Thymus (tissue), 11 donors: ENCODE measurements around the gene CHRM4. TPM values are rescaled to one million over a fixed set of nuclear protein-coding genes. Genes with fewer than 3 reads are reported as not detected.
"Not testable (repeated sequence)": the region's sequence is repeated elsewhere in the genome, so short reads cannot be mapped to it uniquely, and the experiment has no call there.

ENCODE experiments used
- DNase-seq, 9 donors: peaks; one replicate each; pipeline ENCODE4 v3.0.0-alpha.2; 2013; ENCODE audit warnings: low spot score in 9 of 9, low read depth in 6 of 9, missing footprints in 1 of 9
- H3K27ac ChIP-seq, 2 donors: one replicate each; pipeline ENCODE4 v1.5.1; 2013; ENCODE audit warnings: control low read depth in 1 of 2, low read depth in 1 of 2, low read length in 1 of 2, mild to moderate bottlenecking in 1 of 2, moderate library complexity in 1 of 2
- H3K27me3 ChIP-seq, 2 donors: one replicate each; pipeline ENCODE4 v1.5.1; 2013; ENCODE audit warnings: low read length in 1 of 2; ENCODE audit not compliant: control insufficient read depth in 2 of 2, insufficient read depth in 1 of 2
- H3K36me3 ChIP-seq, 2 donors: one replicate each; pipeline ENCODE4 v1.5.1; 2013; ENCODE audit warnings: low read length in 1 of 2, mild to moderate bottlenecking in 1 of 2, moderate library complexity in 1 of 2; ENCODE audit not compliant: control insufficient read depth in 2 of 2, insufficient read depth in 2 of 2
- H3K4me1 ChIP-seq, 2 donors: one replicate each; pipeline ENCODE4 v1.5.1; 2013; ENCODE audit warnings: low read length in 2 of 2; ENCODE audit not compliant: control insufficient read depth in 2 of 2, insufficient read depth in 2 of 2
- H3K4me3 ChIP-seq, 2 donors: one replicate each; pipeline ENCODE4 v1.5.1; 2013; ENCODE audit warnings: low read length in 2 of 2, control low read depth in 1 of 2, mild to moderate bottlenecking in 1 of 2
- H3K9me3 ChIP-seq, 2 donors: one replicate each; pipeline ENCODE4 v1.5.1; 2013; ENCODE audit warnings: low read length in 1 of 2, mild to moderate bottlenecking in 1 of 2; ENCODE audit not compliant: control insufficient read depth in 2 of 2, insufficient read depth in 1 of 2
- WGBS: extraction: QIAGEN DNeasy Blood & Tissue Kit; methylation state at CpG from one replicate; pipeline ENCODE4 v1.1.7; 2013; 5-methylcytosine and 5-hydroxymethylcytosine counted together
- polyA plus RNA-seq: library from polyadenylated mRNA; stranded (reverse); fragments of 200-250 nt; gene quantifications from one replicate; pipeline ENCODE4 v1.2.3, GENCODE V29; 2013
- total RNA-seq: library from RNA; stranded (reverse); fragments of 120-200 nt; gene quantifications from one replicate; pipeline ENCODE4 v1.2.4, GENCODE V29; 2013
- donor health status: healthy.

Gene CHRM4
- total and polyA plus RNA-seq, 2 donors: 0.23 to 3.6 TPM

GRCh38 chr11:46376258-46377050, 15.1 kb downstream of the CHRM4 start:
- peaks cover 0 to 7% of the 10 kb centered on the region in 2 donors for H3K4me1 ChIP-seq
- DNase-seq: no peak
- H3K4me3 ChIP-seq: no peak overlapping the region
- no peaks in the 10 kb centered on the region for H3K9me3 ChIP-seq
- H3K36me3 ChIP-seq: peaks cover 62 to 63% of the 10 kb centered on the region in 2 donors
- WGBS: 97% methylated on average over 19 of the region's 19 CpGs
- H3K27me3 ChIP-seq: peaks cover 0 to 13% of the 10 kb centered on the region in 2 donors
- H3K27ac ChIP-seq: no peak overlapping the region

GRCh38 chr11:46375392-46376101, 16.0 kb downstream of the CHRM4 start:
- peaks cover 0 to 3% of the 10 kb centered on the region in 2 donors for H3K4me1 ChIP-seq
- WGBS: 98% methylated on average over 38 of the region's 38 CpGs
- H3K27ac ChIP-seq: no peak overlapping the region
- no peaks in the 10 kb centered on the region for H3K9me3 ChIP-seq
- no peak for DNase-seq
- peaks cover 0 to 5% of the 10 kb centered on the region in 2 donors for H3K27me3 ChIP-seq
- H3K4me3 ChIP-seq: no peak overlapping the region
- peaks cover 69% of the 10 kb centered on the region in 2 donors for H3K36me3 ChIP-seq

- Histone ChIP-seq H3K27ac (no peak overlapping the region), H3K27me3 (no peaks in the 10 kb centered on the region), H3K9me3 (no peaks in the 10 kb centered on the region), H3K4me3 (no peak overlapping the region), H3K36me3 (peaks cover 77% of the 10 kb centered on the region in 2 donors), H3K4me1 (no peaks in the 10 kb centered on the region)
- no peak for DNase-seq
- 97% methylated on average over 15 of the region's 15 CpGs for WGBS
Measured at GRCh38 chr11:46374815-46375214, 16.8 kb downstream of the CHRM4 start.

GRCh38 chr11:46373787-46374740, 17.5 kb downstream of the CHRM4 start:
- Histone ChIP-seq H3K27me3 (no peaks in the 10 kb centered on the region), H3K9me3 (no peaks in the 10 kb centered on the region), H3K36me3 (peaks cover 79 to 83% of the 10 kb centered on the region in 2 donors), H3K4me3 (no peak overlapping the region), H3K4me1 (no peaks in the 10 kb centered on the region), H3K27ac (no peak overlapping the region)
- DNase-seq: no peak
- 96% methylated on average over 30 of the region's 30 CpGs for WGBS

GRCh38 chr11:46372501-46372900, 19.1 kb downstream of the CHRM4 start:
- H3K27me3 ChIP-seq, H3K4me1 ChIP-seq, H3K27ac ChIP-seq, H3K4me3 ChIP-seq, DNase-seq, H3K9me3 ChIP-seq: not testable (repeated sequence)
- H3K36me3 ChIP-seq: peaks cover 78 to 86% of the 10 kb centered on the region in 2 donors
- WGBS: 98% methylated on average over 15 of the region's 15 CpGs

- Histone ChIP-seq H3K9me3 (no peaks in the 10 kb centered on the region), H3K27me3 (no peaks in the 10 kb centered on the region), H3K27ac (no peak overlapping the region), H3K36me3 (peaks cover 74 to 81% of the 10 kb centered on the region in 2 donors), H3K4me3 (no peak overlapping the region), H3K4me1 (peaks cover 0 to 7% of the 10 kb centered on the region in 2 donors)
- WGBS: 96% methylated on average over 10 of the region's 10 CpGs
- DNase-seq: no peak
Measured at GRCh38 chr11:46372086-46372485, 19.5 kb downstream of the CHRM4 start.

- H3K4me1 ChIP-seq: peaks cover 0 to 11% of the 10 kb centered on the region in 2 donors
- not testable (repeated sequence) for DNase-seq, H3K4me3 ChIP-seq, H3K9me3 ChIP-seq, H3K27ac ChIP-seq, H3K27me3 ChIP-seq
- H3K36me3 ChIP-seq: peaks cover 66 to 75% of the 10 kb centered on the region in 2 donors
- WGBS: 98% methylated on average over 19 of the region's 19 CpGs
Measured at GRCh38 chr11:46371262-46371661, 20.3 kb downstream of the CHRM4 start.

- no peak for DNase-seq
- no peak overlapping the region for H3K27ac ChIP-seq
- H3K4me3 ChIP-seq: no peak overlapping the region
- H3K4me1 ChIP-seq: peaks cover 0 to 16% of the 10 kb centered on the region in 2 donors
- H3K9me3 ChIP-seq: no peaks in the 10 kb centered on the region
- H3K36me3 ChIP-seq: peaks cover 55 to 70% of the 10 kb centered on the region in 2 donors
- 97% methylated on average over 13 of the region's 13 CpGs for WGBS
- no peaks in the 10 kb centered on the region for H3K27me3 ChIP-seq
Measured at GRCh38 chr11:46370253-46370652, 21.3 kb downstream of the CHRM4 start.
